Stimulated activated CD8-positive, alpha-beta memory T cell treated with anti-CD3 and anti-CD28 coated beads, Interleukin-7, amount 100 ng/mL, for 1 hour (primary cell): Measurements from ENCODE around the gene CLMN.
A peak's percentile ranks its signal among the peaks of the same experiment; 100 is the strongest.
"Not testable (repeated sequence)": the region's sequence is repeated elsewhere in the genome, so short reads cannot be mapped to it uniquely, and the experiment has no call there.

ENCODE experiments used
- DNase-seq, 2 donors: peaks; one replicate each; pipeline ENCODE4 v3.0.0-alpha.2; 2020; ENCODE audit warnings: low read depth in 2 of 2

Gene CLMN

DNA sequence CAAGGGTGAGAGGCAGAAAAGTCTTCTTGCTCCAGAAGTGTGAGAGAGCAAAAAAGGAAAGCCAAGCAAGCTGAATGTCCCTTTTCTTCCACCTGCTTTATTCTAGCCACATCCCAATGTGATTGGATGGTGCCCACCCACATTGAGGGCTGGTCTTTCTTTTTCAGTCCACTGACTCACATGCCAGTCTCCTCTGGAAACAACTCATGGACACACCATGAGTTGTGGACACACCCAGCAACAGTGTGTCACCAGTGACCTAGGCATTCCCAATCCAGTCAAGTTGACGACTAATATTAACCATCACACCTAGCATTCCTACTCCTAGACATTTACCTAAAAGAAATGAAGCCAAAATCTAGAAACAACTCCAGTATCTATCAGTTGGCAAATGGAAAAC is 155.2 kb downstream of the CLMN start:
- no peak for DNase-seq

DNA sequence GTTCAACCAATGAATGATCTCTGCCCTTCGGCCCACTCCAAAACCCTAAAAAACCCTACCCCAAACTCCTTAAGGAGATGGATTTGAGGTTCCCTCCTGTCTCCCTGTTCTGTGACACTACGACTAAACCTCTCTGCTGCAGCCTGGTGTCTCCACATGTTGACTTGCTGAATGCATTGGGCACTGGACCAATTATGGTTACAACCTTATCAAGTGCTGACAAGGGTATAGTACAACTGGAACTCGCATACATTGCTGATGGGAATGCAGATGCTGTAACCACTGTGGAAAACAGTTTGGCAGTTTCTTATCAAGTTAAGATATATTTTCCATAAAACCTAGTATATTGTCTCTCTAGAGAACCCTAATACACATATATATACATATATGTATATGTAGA is 156.0 kb downstream of the CLMN start:
- DNase-seq = no peak

DNA sequence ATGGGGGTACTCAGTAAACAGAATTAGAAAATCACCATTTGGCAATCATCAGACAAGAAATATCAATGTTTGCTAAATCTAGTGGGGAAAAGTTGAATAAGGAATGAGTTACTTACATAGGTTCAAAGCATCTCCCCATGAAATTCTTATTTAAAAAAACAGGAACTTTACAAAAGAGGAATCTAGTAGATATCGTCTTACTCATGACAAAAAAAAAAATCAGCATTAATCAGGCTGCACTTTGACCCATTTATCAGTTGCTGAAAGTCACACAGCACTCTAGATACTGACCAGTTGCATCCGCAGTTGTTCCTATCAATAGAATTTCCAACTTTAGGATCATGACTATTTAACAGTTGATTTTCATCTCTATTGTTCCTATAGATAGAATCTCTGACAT is 156.6 kb downstream of the CLMN start:
- DNase-seq = no peak

DNA sequence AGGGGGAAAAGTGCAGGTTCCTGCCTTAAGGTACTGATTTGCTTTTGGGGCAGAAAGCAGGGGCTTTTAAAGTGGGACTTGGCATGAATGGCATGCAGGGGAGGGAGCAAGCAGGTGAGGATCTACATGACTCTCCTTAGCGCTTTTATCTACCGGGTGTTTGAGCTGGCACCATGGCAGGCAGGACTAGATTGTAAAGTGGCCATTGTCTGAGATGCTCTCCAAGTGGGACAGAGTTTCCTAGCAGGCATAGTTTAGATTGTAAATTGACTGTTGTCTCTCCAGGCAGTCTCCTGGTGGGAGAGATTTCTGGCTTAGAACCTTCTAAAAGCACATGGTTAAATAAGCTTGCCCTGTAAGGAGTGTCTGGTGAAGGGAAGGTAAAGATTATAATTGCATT is 157.1 kb downstream of the CLMN start:
- no peak for DNase-seq

DNA sequence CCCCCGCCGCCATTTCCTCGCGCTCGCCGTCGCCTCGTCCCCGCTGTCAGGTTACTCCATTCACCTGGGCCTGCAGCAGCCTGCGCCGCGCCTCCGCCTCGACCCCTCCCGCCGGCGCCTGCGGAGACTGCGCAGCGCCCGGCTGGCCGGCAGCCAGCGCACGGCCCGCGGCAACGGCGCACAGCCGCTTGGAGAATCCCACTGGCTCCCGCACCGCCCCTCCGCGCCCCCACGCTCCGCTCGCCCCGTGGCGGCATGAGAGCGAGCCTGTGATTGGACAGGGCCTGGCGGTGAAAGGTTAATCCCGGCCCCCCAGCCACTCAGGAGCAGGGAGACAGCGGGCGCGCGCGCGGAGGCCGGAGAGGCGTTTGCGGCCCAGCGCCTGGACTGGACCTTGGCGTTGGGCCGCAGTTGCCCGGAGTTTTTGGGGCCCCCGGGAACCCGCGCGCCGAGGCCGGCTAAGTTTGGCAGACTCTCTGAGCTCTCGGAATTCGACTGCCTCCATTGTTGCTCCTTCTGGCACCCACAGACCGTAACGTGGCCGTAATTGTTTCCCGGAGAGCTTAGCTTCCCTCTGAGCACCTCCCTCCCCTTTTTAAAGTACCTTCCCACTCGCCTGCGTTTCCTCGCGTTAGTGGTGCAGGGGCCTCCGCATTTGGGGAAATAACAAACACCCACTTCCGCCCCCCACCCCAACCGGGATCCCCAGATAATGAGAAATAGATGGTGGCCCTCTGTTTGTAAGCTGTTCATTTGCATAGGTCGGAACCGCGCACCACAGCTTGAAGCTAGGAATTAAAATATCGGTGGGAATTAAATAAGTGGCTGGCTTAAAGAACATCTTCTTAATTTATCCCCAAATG is 162.2 kb downstream of the CLMN start, which contains the start of gene DICER1:
TSS of gene DICER1 (minus strand) at position 203 of the 863 bp plus-strand sequence. CDS start 24,071 bp downstream, outside the sequence.
- peak; percentile 91 to 93 for DNase-seq

DNA sequence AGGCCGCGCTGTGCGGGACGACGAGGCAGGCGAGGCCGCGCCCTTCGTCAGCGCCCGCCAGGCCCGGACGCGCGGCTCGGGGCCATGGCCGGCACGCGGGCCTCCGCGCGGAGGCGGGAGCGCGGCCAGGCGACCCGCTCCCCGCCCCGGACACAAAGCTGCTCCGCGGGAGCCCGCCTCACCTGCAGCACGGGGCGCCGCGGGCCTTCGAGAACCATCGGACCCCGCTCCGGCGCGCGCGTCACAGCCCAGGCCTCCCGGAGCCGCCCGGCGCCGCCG is 162.7 kb downstream of the CLMN start:
- DNase-seq = no peak

- no peak for DNase-seq
These were observed 163.3 kb downstream of the CLMN start for GRCh38 chr14:95156161-95157047.

DNA sequence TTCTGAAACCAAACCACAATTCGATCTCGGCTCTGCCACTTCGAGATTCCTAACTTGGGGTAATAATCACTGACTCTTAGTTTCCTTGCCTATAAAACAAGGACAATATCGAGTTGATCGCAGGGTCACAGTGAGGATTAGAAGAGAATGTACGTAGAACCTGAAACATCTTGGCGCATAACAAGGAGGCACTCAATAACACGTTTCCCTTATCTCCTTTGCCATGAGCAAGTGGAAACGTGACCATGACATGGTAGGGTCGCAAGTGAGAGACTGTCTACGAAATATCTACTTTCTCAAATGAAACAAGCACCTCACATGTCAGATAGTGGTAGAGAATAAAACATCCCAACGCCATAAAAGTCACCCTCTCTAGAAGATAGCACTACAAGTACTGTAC is 164.7 kb downstream of the CLMN start:
- DNase-seq = no peak

GRCh38 chr14:95153866-95154265 is 165.8 kb downstream of the CLMN start:
- DNase-seq = no peak

GRCh38 chr14:95151561-95151960 is 168.1 kb downstream of the CLMN start:
- DNase-seq = no peak

DNA sequence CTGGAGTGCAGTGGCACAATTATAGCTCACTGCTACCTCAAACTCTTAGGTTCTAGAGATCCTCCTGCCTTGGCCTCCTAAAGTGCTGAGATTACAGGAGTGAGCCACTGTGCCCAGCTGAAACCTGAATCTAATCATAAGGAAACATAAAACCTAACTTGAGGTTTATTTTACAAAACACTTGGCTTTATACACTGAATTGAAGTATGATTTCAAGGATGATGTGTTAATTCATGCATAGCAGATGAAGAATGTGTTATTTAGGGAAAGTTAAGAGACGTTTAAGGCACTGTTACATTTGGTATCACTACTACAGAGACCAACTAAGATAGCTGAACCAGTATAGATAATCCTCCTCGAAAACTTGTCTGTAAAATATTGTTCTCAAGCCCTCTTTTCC is 168.8 kb downstream of the CLMN start:
- DNase-seq = no peak

DNA sequence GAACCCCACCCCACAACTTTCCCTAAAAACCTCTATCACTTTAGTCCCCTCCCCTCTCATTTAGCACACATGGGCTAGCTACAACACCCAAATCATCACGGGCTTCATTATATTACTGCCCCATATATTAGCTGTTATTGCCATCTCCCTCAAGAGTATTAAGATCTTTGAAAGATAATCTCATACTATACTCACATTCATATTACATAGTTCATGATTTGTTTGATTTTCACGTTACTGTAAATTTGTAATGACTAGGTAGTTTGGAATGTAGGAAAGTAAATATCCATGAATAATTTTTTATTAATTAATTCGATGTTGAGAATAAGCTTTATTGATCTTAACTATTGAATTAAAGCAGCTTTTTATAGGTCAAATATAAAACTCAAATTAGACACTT is 170.3 kb downstream of the CLMN start:
- DNase-seq = no peak

- no peak for DNase-seq
These were observed 172.1 kb downstream of the CLMN start for GRCh38 chr14:95147597-95147996.

- DNase-seq = no peak
These were observed 173.5 kb downstream of the CLMN start for GRCh38 chr14:95146079-95146771.

DNA sequence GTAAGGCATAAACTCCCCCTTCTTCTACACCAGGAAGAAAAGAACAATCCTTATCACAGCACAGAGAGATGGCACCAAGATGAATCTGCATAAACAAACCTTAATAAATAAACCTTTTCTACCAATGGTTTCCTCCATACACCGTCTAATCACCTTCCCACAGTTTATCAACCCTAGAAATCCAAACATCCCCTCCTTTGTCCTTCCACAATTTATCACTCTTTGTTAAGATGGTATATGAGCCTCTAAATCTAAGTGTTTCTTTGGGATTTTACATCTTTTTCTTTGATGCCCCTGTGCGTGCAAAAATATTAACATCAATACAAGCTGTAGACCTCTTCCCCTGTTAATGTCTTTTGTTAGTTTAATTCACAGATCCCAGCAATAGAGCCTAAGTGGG is 174.9 kb downstream of the CLMN start:
- DNase-seq = no peak

GRCh38 chr14:95143808-95144620 is 175.7 kb downstream of the CLMN start:
- DNase-seq = no peak

- DNase-seq = no peak
These were observed 177.5 kb downstream of the CLMN start for GRCh38 chr14:95142208-95142607.

DNA sequence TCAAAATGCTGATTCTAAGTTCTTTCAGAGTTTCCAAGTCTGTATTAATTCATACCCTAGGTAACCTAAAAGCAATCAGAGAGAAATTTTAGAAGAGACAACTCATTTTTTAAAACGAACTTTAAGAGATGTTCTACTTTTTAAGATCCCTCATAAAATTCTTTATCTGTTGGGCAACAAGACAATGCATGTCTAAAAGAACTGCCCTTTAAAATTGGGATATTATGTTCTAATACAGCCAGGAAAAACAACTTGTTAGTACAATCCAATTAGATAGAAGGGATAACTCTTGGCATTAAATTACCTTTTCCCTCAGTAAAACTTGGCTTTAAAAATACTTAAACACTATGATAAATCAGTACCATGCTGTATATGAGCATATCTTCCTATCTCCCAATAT is 178.0 kb downstream of the CLMN start:
- DNase-seq = no peak

GRCh38 chr14:95140060-95140858 is 179.4 kb downstream of the CLMN start:
- no peak for DNase-seq

DNA sequence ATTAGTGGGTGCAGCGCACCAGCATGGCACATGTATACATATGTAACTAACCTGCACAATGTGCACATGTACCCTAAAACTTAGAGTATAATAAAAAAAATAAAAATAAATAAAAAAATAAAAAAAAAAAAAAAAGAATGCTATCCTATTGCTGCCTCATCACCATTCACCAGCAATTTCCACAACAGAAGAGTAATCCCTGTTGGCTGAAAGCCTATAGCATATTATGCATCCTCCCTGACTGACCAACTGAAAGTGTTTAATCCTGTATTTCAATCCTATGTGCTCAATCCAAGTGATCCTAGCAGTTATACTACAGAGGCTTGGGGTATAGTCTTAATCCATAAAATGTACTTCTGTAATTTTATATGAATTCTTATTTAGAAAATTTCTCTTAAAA is 180.8 kb downstream of the CLMN start:
- DNase-seq = no peak

GRCh38 chr14:95138455-95138854 is 181.3 kb downstream of the CLMN start:
- DNase-seq = not testable (repeated sequence)
